GM04504 (cell line): ENCODE measurements around the gene ACSS1.

ENCODE experiments used
- DNase-seq: peaks from one replicate; pipeline ENCODE4 v3.0.0-alpha.2; 2012; ENCODE audit warnings: low read depth

ACSS1 gene

DNA sequence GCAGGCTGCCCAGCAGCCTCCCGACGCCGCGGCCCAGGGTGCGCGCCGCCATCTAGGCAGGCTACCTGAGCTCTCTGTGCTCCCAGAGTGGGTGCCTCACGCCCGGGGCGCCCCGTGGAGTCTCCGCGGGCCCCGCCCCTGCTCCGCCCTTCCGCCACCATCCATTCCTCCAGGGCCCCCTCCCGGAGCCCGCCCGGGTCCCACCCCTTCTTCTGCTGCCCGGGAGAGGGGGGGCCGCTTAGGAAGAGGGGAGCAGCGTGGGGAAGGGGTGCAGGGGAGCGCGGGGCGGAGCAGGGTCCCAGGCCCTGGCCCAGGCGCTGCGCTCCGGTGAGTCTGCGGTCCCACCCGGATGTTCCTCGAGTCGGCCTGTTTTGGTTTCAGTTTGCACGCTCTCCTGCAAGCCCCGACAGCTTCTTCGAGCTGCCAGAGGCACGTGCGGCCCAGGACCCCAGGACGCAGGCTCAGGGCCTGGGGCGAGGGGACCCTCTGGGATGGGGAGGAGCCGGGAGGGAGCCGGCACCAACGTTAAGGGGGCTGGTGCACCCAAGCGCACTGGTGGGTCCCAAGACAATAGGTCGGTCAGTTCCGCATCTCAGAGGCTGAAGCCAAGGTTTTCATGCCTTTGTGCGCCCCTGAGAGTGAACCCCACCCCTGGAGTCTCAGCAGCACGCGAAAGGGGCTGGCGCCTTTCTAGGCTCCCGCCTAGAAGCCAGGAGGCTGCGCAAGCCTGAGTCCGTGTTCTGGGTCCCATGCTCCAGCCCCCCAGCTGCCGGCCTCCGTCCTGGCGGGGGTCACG lies at the start of gene ACSS1:
TSS of gene ACSS1 (minus strand) at position 89 of the 796 bp plus-strand sequence. CDS start at position 52, 37 bp downstream.
- no peak for DNase-seq

DNA sequence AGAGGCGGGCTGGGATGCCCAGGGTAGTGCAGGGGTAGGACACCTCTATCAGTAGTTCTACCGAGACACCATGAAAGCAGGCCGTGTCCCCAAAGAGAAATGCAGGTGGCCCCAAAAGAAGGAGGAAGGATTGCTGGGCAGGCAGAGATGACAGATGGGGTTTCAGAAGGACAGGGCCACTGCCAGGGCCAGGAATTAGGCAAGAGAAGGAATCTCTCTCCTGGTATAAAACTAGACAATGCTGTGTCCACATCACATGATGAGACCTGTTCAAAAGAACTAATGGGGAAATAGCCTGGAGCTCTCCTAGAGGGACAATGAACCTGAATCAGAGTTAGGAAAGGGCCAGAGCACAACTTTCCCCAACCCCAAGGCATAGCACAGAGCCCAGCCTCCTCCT lies 45.6 kb upstream of the ACSS1 start:
- DNase-seq, result no peak

DNA sequence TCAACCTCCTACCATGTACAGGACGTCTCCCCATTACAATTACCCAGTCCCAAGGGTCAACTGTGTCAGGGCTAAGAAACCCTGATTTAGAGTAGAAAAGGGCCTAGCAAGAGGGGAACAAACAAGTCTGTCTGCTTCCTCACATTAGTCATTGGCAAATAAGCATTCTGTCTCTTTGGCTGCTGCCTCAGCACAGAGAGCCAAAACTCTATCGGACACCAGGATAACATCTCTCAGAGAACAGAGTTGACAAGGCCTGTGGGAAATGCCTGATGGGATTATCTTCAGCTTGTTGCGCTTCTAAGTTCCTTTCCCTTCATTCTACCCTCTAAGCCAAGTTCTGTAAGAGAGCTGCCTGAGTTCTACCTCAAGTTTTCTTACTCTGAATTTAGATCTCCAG lies 43.0 kb upstream of the ACSS1 start:
- DNase-seq, result no peak

DNA sequence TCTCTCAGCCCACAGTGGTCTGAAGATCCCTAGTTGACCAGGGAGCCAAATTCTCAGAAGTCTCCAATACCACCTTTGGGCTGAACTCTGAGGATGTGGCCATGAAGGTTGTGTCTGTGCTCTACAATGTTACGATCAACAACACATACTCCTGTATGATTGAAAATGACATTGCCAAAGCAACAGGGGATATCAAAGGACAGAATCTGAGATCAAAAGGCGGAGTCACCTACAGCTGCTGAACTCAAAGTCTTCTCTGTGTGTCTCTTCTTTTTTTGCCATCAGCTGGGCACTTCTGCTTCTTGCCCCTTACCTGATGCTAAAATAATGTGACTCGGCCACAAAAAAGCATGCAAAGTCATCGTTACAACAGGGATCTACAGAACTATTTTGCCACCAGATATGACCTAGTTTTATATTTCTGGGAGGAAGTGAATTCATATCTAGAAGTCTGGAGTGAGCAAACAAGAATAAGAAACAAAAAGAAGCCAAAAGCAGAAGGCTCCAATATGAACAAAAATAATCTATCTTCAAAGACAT lies 41.7 kb upstream of the ACSS1 start:
- DNase-seq, result no peak

DNA sequence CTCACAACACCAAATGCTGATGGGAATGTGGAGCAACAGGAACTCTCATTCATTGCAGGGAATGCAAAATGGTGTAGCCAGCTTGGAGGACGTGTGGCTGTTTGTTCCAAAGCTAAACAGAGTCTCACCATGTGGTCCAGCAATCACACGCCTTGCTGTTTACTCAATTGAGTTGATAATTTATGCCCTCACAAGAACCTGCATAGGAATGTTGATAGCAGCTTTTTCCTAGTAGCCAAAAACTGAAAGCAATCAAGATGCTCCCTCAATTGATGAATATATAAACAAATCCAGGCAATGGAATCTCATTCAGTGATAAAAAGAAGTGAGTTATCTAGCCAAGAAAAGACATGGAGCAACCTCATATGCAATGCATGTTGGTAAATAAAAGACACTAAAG lies 39.6 kb upstream of the ACSS1 start:
- no peak for DNase-seq

DNA sequence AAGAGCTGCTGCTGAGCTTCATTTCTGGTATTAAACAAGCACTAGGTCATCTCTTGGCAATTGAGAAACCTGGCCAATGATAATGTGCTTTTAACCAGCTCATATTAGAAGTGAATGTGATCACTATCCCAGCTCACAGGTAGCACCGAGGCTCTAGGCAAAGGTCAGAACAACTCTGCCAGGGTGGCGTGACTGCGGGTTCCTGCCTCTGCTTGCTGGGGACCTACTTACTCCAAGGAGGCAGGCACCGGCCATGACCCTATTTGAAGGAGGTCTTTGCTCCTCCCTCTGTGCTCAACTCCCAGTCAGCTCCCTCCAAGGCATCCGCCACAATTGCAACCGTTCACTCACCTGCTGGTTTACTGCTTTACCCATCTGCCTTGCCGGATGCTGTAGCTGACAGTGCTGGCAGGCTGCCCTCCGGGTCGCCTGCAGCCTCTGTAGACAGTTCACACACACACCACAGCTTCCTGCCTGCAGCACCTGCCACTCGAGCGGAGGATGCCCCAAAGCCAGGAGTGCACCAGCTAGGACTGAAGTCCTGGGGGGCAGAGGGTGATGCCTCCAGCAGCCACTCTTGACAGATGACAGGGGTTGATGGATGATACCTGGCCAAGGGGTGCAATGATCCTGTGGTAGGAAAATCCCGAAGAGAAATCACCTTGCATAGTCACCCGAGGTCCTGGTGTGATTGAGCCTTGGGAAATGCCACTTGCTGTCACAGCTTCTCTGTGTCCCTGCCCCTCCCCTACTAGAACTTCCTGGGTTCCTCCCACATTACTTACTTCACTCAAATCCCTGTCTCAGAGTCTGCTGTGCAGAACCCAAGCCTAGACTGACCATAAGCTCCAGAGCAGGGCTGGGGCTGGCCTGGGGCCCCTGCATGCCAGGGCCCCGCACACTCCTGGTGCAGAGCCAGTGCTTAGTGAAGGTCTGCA lies 32.8 kb upstream of the ACSS1 start:
- no peak for DNase-seq

DNA sequence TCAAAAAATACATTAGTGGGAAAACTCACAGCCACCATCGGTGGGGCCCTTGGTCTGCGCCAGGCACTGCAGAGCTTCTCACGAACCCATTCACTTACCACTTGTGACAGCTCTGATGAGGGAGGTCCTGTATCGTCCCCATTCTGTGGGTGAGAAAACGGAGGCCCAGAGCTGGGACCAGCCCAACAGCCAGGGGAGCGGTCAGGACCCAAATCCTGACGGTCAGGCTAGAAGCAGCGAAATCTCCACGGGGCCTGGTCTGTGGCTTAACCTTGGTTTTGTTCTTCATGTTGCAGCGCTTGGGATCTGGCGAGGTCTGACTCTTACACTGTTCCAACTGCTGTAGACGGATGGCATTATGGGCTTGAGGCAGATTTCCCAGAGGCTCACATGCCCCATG lies 31.7 kb upstream of the ACSS1 start:
- DNase-seq, result no peak

DNA sequence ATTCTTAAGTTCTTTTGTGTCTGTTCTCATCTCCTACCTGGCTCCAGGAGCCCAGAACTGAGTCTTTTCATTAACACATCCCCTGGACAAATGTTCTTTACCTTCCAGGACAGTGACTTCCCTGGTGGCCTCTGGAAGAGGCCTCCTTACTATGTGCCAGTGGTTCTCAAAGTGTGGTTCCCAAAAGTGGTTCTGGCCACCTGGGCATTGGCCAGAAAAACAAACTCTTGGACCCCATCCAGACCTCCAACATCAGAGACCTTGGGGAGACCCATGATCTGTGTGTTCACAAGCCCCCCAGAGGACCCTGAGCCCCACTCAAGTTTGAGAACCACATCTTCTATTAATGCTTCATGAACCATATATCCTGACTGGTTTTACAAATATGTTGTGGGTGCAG lies 31.2 kb upstream of the ACSS1 start:
- DNase-seq, result no peak

DNA sequence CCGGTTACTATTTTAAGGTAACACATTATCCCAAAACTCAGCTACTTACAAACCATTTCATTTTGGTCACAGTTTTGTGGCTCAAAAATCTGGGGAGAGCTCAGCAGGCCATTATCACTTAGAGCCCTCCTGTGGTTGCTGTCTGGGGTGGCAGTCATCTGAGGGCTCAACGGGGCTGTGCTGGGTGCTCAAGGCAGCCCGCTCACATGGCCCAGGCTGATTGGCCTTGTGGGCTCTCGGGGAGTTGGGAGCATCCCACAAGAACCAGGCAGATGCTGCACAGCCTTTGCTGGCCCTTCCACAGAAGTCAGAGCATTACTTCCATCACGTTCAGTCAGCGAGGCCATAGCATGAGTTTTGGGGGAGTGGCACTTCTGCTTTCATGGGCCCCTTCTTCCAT lies 30.3 kb upstream of the ACSS1 start:
- DNase-seq, result no peak

DNA sequence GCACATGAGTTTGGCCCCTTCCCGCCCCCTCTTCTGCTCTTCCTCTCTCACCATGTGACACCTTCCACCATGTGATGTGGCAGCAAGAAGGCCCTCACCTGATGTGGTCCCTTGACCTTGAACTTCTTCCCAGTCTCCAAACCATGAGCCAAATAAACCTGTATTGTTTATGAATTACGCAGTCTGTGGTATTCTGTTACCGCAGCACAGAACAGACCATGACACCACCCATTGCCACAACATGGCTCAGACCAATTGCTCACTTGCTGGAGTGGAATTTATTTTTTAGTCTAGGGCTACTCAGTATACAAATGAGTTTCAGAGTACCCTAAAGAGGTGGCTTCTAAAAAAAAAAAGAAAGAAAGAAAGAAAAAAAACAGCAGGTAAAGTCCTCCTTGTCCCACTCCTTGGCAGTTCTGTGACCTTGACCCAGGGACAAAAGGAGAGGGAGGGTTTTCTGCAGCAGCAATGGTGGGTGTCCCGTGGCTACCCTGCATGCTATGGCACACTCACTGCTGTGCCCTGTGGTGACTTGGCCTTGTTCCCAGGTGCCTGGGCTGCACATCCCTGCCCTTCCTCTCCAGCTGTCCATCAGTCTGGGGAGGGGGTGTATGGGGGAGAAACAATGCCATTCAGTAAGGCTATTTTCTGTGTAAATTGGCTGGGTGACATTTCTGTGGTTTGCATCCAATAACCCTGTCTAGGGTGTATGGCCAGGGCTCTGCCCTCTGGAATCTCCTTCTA lies 29.4 kb upstream of the ACSS1 start:
- DNase-seq, result no peak

DNA sequence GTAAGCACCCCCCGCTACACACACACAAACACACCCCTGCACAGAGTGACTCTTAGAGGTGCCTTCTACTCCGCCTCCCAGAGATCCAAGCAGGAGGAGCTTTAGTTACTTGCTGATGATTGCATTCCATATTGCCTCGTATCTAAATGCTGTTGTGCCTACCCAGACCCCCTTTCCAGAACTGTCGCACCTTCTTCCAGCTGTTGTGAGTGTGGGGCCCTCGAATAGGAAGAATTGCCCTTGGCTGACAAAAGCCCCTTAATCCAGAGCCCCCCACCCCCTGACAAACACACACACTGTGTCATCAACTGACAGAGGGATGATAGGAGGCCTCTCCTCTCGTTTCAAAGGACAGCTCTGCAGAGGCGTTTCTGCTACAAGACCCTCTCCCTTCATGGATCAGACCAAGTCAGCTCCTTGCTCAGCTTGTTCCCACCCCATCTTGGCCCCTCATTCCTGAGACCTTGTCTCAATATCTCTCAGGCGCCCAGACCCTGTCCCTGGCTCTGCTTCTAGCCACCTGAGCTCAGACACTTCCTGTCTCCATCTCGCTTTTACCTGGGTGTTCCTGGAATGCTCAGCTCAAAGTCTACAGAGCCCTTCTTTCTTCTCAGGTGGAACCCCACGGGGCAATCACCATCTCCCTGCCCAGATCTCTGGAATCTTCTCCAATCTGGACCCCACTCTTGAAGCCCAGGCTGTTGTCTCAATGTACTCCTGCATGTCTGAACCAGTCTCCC lies 28.0 kb upstream of the ACSS1 start:
- no peak for DNase-seq

DNA sequence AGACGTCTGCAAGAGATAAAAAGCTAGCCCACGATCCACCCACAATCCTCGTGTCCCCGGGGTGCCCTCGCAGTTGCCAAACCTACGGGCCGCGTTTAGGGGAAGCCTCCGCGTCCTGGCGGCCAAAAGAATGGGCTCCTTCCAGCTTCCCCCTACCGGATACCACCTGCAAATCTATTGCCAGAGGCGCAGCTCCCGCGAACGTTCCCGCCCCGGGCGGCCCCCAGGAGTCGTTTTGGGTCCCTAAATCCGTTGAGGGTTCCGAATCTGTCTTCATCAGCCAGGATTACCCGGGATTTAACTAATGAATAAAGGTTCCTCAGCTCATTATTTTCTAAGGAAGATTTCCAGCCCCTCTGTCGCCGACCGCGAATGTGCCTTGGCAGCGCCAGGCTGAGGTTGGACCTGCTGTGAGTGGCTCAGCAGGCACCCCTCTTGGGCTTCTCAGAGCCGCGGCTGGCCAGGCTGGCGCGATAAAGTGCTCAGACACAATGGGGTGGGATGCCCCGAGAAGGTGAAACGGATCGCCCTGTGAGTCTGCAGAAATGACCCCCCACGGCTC lies 26.8 kb upstream of the ACSS1 start:
- DNase-seq, result no peak

DNA sequence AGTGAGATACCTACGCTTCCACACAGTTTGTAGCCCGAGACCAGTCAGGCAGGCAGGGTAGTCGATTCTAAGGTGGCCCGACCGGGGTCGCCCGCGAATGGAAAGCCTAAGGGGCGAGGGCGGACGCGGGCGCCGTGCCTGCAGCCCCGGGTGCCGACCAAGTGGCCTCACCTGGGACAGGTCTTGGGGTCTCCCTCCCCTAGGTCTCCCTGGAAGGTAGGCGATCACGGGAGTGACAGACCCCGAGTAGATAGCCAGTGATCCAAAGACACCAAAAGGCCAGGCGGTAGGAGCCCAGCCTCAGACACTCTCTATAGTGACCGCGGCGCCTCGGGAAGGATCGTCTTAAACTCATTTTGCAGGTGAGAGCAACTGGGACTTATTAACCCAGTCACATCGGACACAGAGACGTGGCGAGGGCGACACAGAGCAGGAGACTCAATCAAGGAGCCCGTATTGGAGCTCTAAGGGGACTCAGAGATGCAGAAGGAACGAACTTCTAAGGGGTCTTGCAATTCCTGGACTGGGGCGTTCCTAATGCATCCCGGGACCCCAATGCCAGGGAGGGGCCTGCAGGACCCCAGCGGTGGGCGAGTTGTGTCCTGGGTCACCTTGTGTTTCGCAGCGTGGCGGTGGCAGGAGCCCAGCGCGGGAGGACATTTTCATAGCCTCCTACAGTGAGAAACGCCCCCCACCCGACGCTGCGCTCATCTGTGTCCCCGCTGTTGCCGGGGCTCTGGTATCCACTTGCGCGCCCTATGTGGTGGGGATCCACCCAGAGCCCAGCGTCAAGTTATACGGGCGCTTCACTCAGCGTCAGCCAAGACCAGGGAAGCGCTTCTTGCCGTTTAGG lies 26.1 kb upstream of the ACSS1 start:
- DNase-seq, result no peak

DNA sequence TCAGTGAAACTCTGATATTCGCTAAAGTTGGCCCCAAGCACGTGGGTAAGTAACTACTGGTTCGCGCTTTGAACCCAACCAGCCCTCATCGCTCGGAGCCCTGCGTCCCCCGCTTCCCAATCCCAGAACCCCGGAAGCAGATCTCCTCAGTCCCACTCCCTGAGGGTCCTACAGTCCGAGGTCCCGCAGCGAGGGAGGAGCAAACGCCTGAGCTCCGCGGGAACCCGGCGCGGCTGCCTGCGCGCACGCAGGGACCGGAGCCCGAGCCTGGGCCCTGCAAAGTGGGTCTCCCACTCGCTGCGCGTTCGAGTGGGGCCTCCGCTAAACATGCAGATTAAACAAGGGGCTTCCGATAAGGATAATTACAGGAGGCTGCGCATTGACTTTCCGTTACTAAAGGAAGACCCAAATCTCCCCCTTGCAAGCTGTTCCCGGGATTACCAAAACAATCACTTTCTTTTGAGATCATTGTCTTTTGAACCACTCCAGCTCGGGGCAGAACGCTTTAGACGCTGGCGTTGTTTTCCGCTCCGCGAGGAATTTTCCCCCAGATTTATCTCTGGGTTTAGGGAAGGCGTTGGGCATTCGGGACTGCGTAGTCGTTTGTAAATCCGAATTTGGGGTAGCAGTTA lies 25.3 kb upstream of the ACSS1 start:
- no peak for DNase-seq

DNA sequence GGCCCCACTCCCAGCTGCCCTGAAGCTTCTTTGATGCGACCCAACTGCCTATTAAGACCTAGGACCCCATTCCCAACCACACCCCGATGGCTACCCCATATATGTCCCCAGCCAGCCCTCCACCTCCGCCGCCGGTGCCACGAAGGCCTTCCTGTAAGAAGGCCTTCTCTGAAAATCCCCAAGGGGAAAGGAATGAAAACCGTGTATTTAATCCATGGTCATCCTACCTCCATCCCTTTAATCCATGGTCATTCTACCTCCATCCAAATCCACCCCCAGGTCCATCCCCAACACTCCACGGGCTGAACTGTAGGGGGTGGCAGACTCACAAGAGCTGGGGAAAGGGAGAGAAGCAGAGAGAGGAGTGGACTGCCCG lies 24.5 kb upstream of the ACSS1 start:
- no peak for DNase-seq

DNA sequence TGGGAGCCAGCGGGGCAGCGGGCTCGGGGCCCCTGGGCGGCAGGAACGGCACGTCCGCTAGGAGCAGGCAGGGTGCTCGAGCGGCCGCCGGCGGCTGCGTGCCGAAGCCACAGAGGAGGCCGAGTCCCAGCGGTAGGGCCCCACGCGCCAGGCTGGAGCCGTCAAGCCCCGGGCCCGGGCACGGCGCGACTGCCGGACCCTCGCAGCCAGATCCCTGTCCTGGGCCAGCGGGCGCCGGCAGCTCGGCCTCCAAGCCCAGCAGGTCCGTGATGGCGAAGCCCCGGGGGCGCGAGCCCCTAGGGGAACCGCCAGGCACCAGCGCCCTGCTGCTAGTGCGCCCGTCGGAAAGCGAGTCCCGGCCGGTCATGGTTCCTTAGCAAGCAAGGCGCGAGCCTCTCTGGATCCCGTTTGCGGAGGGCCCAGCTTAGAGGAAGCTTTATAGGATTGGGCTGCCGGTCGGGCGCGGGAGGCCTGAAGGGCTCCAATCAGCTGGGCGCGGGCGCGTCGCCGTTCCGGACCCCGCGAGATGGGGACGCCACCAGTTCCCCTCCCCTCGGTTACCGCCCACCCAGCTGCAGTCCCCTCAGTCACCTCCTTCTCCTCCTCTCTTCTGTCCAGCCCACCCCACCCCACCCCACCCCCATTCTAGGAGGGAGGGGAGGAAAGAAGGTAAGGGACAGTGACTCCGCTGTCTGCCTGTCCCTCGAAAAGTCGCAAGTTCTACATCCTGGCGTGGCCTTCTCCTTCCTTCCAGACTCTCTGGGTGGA lies 24.0 kb upstream of the ACSS1 start, which contains the start of gene VSX1:
TSS of gene VSX1 (minus strand) at position 412 of the 768 bp plus-strand sequence. CDS start at position 367, 45 bp downstream.
- no peak for DNase-seq

DNA sequence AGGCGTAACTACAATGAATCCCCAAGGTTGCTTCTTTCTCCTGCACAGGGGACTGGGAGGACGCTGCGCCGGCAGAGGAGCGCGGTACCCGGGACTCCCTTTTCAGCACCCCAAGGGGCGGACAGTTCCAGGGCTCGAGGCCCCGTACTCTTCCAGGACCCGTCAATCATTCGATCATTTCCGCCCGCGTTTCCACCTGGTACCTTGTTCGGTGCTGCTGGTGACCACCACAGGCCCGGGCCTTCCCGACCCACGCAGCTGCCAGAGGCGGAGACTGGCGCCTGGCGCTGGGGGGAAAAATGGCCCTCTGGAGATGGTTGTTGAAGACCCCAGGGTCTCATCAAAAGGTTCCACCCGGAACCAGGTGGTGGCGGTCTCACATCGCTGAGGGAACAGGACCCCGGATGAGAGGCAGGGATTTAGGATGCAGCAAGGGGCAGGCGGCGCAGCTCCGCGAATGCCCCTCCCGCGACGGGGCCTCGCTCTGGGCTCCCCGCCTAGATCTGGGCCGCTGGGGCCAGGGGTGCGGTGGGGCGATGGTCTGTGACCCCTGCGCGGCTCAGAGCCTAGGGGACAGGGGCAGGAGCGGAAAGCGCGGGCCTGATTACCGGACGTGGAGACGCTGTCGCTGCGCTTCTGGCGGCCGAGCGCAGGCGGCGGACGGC lies 23.3 kb upstream of the ACSS1 start:
- no peak for DNase-seq

DNA sequence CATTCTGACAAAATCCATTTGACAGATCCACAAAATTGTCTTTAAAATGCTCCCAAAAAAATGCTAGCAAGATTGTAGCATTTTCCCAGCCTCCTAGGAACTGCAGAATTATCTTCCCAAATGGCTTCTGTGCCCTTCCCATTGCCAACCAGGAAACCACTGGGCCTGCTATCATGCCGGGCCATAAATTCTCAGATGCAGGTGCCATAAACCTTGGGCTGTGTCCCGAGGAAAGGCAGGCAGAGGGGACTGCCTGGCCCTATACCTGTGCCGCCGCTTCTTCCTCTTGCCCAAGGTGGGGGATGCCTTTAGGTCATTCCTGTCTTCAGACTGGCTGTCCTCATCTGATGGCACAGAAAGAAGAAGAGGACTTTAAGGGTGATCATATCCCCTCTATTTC lies 21.2 kb upstream of the ACSS1 start:
- no peak for DNase-seq
